HCT116 (cell line): Measurements from ENCODE around the gene PIEZO2.

Experiments used
- CEBPB ChIP-seq: IDR thresholded peaks from 2 replicates; pipeline ENCODE4 v1.6.1; 2012; ENCODE audit warnings: low read depth
- EZH2 ChIP-seq: fragments of 200-600 bp; sonication (generic); IDR thresholded peaks from 2 replicates; pipeline ENCODE4 v1.6.1; 2017; ENCODE audit warnings: antibody characterized with exemption, mixed run types
- EZH2phosphoT487 ChIP-seq: fragments of 200-600 bp; IDR thresholded peaks from 2 replicates; pipeline ENCODE4 v1.6.1; 2018; ENCODE audit warnings: antibody characterized with exemption, borderline replicate concordance
- FOSL1 ChIP-seq: IDR thresholded peaks from 2 replicates; pipeline ENCODE4 v1.6.1; 2012; ENCODE audit warnings: low read depth
- JUND ChIP-seq: IDR thresholded peaks from 2 replicates; pipeline ENCODE4 v1.6.1; 2012
- POLR2A ChIP-seq: IDR thresholded peaks from 2 replicates; pipeline ENCODE4 v1.7.0; 2011; ENCODE audit warnings: borderline replicate concordance; ENCODE audit not compliant: insufficient read depth, insufficient read length; ENCODE audit errors: extremely low read depth
- POLR2AphosphoS5 ChIP-seq: IDR thresholded peaks from 2 replicates; pipeline ENCODE4 v1.6.1; 2011; ENCODE audit warnings: mild to moderate bottlenecking, low read depth, low read length, moderate library complexity
- SIN3A ChIP-seq: IDR thresholded peaks from 2 replicates; pipeline ENCODE4 v1.6.1; 2012; ENCODE audit warnings: low read depth
- ZFX ChIP-seq: fragments of 450-650 bp; IDR thresholded peaks from 2 replicates; pipeline ENCODE4 v1.6.1; 2017
- TF ChIP-seq, protein P1 (sequence below), 3 experiments: fragments of 200-600 bp in 1 of 3; sonication (generic) in 1 of 3; IDR thresholded peaks in 2 of 3; conservative IDR thresholded peaks in 1 of 3; 2 replicates each; pipeline ENCODE4 v1.5.1; 2012 to 2017; ENCODE audit warnings: low read depth in 2 of 3, low read length in 2 of 3, antibody characterized with exemption in 1 of 3, borderline replicate concordance in 1 of 3, control low read depth in 1 of 3, mild to moderate bottlenecking in 1 of 3, mixed read lengths in 1 of 3, mixed run types in 1 of 3, moderate library complexity in 1 of 3; ENCODE audit not compliant: insufficient read depth in 1 of 3
- TF ChIP-seq, protein P2 (sequence below): IDR thresholded peaks from 2 replicates; pipeline ENCODE4 v1.6.1; 2012; ENCODE audit warnings: low read depth
- TF ChIP-seq, protein P3 (sequence below): IDR thresholded peaks from 2 replicates; pipeline ENCODE4 v1.6.1; 2011; ENCODE audit warnings: mild to moderate bottlenecking, low read length, moderate library complexity; ENCODE audit not compliant: insufficient replicate concordance; ENCODE audit errors: extremely low read depth

DNA sequence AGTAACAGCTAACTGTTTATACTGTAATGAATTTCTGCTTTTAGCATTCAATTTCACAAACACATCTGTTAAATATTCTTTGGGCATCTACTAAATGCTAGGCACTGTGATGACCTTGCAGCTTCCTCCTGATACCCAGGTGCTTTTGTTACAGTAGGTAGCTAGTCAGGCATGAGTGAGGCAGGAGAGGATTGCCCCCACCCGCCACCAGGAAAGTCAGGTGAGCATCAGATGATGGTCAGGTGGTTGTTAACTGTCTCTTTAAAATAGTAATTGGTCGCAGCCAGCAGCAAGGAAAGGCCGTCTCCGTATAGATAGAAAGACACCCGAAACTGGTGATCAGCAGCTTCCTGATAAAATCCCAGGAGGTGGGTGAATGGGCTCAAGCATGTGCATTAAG, 255.6 kb downstream of the PIEZO2 start:
- TF ChIP-seq, protein P1, sequence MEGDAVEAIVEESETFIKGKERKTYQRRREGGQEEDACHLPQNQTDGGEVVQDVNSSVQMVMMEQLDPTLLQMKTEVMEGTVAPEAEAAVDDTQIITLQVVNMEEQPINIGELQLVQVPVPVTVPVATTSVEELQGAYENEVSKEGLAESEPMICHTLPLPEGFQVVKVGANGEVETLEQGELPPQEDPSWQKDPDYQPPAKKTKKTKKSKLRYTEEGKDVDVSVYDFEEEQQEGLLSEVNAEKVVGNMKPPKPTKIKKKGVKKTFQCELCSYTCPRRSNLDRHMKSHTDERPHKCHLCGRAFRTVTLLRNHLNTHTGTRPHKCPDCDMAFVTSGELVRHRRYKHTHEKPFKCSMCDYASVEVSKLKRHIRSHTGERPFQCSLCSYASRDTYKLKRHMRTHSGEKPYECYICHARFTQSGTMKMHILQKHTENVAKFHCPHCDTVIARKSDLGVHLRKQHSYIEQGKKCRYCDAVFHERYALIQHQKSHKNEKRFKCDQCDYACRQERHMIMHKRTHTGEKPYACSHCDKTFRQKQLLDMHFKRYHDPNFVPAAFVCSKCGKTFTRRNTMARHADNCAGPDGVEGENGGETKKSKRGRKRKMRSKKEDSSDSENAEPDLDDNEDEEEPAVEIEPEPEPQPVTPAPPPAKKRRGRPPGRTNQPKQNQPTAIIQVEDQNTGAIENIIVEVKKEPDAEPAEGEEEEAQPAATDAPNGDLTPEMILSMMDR (IDR thresholded peaks at IDR 0.05 in 2 of 3, conservative IDR thresholded peaks at IDR 0.05 in 1 of 3; ENCODE audit: borderline replicate concordance in 1 of 3, insufficient read depth in 1 of 3, low read depth in 2 of 3, low read length in 2 of 3): no peak
- no peak for TF ChIP-seq POLR2A
- TF ChIP-seq ZFX: no peak
- TF ChIP-seq FOSL1: no peak
- TF ChIP-seq, protein P2, sequence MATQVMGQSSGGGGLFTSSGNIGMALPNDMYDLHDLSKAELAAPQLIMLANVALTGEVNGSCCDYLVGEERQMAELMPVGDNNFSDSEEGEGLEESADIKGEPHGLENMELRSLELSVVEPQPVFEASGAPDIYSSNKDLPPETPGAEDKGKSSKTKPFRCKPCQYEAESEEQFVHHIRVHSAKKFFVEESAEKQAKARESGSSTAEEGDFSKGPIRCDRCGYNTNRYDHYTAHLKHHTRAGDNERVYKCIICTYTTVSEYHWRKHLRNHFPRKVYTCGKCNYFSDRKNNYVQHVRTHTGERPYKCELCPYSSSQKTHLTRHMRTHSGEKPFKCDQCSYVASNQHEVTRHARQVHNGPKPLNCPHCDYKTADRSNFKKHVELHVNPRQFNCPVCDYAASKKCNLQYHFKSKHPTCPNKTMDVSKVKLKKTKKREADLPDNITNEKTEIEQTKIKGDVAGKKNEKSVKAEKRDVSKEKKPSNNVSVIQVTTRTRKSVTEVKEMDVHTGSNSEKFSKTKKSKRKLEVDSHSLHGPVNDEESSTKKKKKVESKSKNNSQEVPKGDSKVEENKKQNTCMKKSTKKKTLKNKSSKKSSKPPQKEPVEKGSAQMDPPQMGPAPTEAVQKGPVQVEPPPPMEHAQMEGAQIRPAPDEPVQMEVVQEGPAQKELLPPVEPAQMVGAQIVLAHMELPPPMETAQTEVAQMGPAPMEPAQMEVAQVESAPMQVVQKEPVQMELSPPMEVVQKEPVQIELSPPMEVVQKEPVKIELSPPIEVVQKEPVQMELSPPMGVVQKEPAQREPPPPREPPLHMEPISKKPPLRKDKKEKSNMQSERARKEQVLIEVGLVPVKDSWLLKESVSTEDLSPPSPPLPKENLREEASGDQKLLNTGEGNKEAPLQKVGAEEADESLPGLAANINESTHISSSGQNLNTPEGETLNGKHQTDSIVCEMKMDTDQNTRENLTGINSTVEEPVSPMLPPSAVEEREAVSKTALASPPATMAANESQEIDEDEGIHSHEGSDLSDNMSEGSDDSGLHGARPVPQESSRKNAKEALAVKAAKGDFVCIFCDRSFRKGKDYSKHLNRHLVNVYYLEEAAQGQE: no peak
- no peak for TF ChIP-seq POLR2AphosphoS5
- TF ChIP-seq JUND: no peak
- TF ChIP-seq, protein P3, sequence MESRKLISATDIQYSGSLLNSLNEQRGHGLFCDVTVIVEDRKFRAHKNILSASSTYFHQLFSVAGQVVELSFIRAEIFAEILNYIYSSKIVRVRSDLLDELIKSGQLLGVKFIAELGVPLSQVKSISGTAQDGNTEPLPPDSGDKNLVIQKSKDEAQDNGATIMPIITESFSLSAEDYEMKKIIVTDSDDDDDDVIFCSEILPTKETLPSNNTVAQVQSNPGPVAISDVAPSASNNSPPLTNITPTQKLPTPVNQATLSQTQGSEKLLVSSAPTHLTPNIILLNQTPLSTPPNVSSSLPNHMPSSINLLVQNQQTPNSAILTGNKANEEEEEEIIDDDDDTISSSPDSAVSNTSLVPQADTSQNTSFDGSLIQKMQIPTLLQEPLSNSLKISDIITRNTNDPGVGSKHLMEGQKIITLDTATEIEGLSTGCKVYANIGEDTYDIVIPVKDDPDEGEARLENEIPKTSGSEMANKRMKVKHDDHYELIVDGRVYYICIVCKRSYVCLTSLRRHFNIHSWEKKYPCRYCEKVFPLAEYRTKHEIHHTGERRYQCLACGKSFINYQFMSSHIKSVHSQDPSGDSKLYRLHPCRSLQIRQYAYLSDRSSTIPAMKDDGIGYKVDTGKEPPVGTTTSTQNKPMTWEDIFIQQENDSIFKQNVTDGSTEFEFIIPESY: no peak
- no peak for TF ChIP-seq SIN3A
- TF ChIP-seq EZH2phosphoT487: no peak
- TF ChIP-seq EZH2: no peak
- TF ChIP-seq CEBPB: no peak
